Activated CD8-positive, alpha-beta memory T cell treated with anti-CD3 and anti-CD28 coated beads for 24 hours (primary cell): Measurements from ENCODE around the gene BLNK.

Experiments used
- DNase-seq: peaks from one replicate; pipeline ENCODE4 v3.0.0-alpha.2; 2020

The BLNK gene

GRCh38 chr10:96287392-96288105, 16.2 kb upstream of the BLNK start:
- no peak for DNase-seq

GRCh38 chr10:96285331-96285752, 14.0 kb upstream of the BLNK start:
- no peak for DNase-seq

- no peak for DNase-seq
Measured at GRCh38 chr10:96283756-96284155, 12.4 kb upstream of the BLNK start.

- DNase-seq: no peak
Measured at GRCh38 chr10:96283351-96283750, 12.0 kb upstream of the BLNK start.

GRCh38 chr10:96281444-96282029, 10.2 kb upstream of the BLNK start:
- no peak for DNase-seq

GRCh38 chr10:96280859-96281258, 9.5 kb upstream of the BLNK start:
- no peak for DNase-seq

- DNase-seq: no peak
Measured at GRCh38 chr10:96279191-96279641, 7.8 kb upstream of the BLNK start.

- no peak for DNase-seq
Measured at GRCh38 chr10:96276831-96277230, 5.5 kb upstream of the BLNK start.

GRCh38 chr10:96276426-96276825, 5.1 kb upstream of the BLNK start:
- no peak for DNase-seq

GRCh38 chr10:96275685-96276418, 4.5 kb upstream of the BLNK start:
- no peak for DNase-seq

- DNase-seq: no peak
Measured at GRCh38 chr10:96272316-96273280, 1.2 kb upstream of the BLNK start.

- no peak for DNase-seq
Measured at GRCh38 chr10:96270571-96270970, 798 bp downstream of the BLNK start.

- DNase-seq: no peak
Measured at GRCh38 chr10:96269438-96270300, 1.7 kb downstream of the BLNK start.

GRCh38 chr10:96268341-96268909, 2.9 kb downstream of the BLNK start:
- no peak for DNase-seq

GRCh38 chr10:96267234-96267705, 4.1 kb downstream of the BLNK start:
- no peak for DNase-seq

GRCh38 chr10:96266118-96266770, 5.1 kb downstream of the BLNK start:
- no peak for DNase-seq

GRCh38 chr10:96264938-96265337, 6.4 kb downstream of the BLNK start:
- DNase-seq: no peak

- no peak for DNase-seq
Measured at GRCh38 chr10:96263669-96264068, 7.7 kb downstream of the BLNK start.

- no peak for DNase-seq
Measured at GRCh38 chr10:96263176-96263575, 8.2 kb downstream of the BLNK start.

GRCh38 chr10:96261930-96262329, 9.4 kb downstream of the BLNK start:
- DNase-seq: no peak

GRCh38 chr10:96261132-96261531, 10.2 kb downstream of the BLNK start:
- DNase-seq: no peak
